ENCODE data around the gene CORO2B.

Gene CORO2B

DNA sequence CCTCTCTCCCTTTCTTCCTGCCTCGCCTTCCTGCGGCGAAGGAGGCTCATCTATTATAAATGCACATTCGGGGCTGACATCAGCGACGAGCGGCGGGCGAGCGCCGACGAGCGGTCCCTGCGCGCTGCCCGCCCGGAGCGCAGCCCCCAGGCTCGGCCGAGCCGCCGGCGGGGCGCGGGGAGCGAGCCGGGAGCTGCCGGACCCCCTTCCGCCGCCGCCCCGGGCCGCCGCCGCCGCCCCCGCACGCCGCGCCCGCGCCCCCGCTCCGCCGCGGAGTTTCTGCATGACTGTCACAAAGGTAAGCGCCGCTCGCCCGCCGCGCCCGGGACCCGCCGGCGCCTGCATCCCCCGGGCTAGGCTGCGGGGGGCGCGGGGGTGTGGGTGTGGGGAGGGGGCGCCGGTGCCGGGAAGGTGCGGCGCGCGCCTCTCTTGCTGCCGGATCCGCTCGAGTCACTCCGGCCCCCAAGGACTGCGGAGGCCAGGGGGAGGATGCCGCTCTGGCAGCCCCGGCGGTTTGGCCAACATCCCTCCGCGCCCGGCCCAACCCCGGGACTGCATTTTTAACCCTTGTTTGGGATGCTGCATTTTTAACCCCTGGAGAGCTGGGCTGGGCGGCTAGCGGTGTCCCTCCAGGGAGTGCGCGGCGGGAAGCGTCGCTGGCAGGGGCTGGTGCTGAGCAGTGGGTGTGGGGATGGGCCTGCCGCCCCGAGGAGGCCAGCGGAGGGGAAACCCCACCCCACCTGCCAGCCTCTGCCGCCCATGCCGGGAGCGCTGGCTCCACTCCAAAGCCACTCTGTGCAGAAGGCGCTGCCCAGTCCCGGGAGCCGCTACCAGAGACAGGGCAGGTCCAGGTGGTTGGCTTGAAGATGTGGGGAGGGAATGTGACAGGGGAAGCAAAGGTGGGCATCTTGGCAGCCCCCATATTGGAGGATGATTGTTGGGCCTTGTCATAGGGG lies at the start of gene CORO2B:
Gene CORO2B (plus strand): TSS at position 14 of the 956 bp plus-strand sequence. CDS start 270 bp downstream, at position 284.
- peak in 1 of 3 experiments; percentile 13 for DNase-seq (ENCODE audit: low read depth in 3 of 3)

- no peak for DNase-seq (ENCODE audit: low read depth in 3 of 3)
These were observed 47.2 kb upstream of the CORO2B start for GRCh38 chr15:68531387-68532179.

GRCh38 chr15:68536331-68537095 lies 42.3 kb upstream of the CORO2B start:
- no peak for DNase-seq (ENCODE audit: low read depth in 3 of 3)

DNA sequence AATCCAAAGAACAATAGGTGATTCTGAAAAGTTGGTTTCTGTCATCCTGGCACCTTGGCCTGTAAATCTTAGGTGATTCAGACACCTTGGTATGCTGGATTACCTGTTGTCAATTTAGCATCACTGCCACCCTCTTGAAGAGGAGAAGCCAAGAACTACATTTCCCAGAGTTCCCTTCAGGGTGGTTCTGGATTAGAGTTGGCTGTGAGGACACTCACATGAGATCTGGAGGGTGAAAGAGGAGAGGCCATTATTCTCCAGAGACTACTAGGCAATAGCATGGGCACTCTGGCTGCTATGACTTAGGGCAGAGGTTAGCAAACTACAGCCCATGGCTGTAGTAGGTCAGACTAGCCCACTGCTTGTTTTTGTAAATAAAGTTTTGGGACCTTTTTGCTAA lies 41.7 kb upstream of the CORO2B start:
- DNase-seq (ENCODE audit: low read depth in 3 of 3) = no peak

DNA sequence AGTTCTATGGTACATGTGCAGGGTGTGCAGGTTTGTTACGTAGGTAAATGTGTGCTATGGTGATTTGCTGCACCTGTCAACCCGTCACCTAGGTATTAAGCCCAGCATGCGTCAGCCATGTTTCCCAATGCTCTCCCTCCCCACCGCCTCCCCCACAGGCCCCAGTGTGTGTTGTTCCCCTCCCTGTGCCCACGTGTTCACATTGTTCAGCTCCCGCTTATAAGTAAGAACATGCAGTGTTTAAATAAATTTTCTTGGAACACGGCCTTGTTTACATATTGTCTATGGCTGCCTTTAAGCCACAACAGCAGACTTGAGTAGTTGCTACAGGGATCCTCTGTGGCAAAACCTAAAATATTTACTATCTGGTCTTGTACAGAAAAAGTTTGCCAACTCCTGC lies 41.3 kb upstream of the CORO2B start:
- no peak for DNase-seq (ENCODE audit: low read depth in 3 of 3)

- no peak for DNase-seq (ENCODE audit: low read depth in 3 of 3)
These were observed 40.5 kb upstream of the CORO2B start for GRCh38 chr15:68538311-68538710.

- no peak for DNase-seq (ENCODE audit: low read depth in 3 of 3)
These were observed 37.0 kb upstream of the CORO2B start for GRCh38 chr15:68541743-68542142.

GRCh38 chr15:68542348-68542747 lies 36.4 kb upstream of the CORO2B start:
- no peak for DNase-seq (ENCODE audit: low read depth in 3 of 3)

DNA sequence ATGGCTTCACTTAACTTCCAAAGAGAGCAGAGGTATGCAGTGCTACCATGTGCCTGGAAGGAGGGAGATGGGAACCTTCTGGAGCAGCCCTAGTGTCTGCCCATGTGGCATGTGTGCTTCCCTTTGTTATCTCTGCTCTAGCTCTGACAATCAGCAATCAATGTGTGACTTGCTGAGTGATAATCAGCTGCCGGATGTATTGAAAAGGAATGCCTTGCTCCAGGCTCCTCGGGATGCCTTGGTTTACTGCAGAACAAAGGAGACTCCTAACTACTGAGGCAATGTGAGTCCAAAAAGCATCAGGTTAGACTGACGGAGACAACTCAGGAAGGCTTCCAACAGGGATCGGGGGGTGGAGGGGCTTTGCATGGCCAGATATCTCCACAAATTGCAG lies 36.0 kb upstream of the CORO2B start:
- no peak for DNase-seq (ENCODE audit: low read depth in 3 of 3)

DNA sequence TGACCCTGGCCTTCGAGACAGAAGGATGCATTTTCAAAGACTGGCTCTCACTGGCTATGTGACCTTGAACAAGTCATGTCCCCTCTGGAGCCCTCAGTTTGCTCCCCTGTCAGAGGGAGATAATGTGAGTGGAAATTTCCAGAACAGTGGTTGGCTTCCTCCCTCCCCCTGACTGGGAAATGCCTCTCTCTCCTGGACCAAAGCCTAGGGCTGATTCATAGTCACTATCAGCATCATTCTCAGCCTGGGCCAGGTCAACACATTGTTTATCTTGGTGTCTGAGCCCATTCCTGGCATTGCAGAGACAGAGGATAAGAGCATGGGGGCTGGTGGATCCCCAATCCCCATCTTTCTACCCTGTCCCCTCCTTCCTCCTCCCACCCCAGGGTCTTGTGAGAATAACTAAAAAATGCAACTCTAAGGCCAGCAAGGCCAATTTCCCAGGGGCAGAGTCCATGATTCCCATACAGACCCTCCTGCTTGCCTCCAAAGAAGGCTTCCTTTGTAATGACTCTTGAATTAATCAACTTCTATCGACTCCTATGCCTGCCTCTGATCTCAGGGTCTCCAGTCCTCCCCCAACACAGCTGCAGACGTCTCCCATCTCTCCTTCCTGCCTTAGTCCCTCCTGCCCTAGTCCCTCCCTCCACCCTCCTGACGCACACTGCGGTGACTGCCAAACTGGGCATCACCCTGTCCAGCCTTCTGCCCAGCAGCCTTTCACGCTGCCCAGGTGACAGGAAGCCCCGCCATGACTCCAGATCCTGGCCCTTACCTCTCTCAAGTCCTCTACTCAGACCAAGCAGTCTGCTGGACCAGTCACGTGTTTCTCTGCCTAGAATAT lies 35.4 kb upstream of the CORO2B start:
- DNase-seq (ENCODE audit: low read depth in 3 of 3) = no peak

DNA sequence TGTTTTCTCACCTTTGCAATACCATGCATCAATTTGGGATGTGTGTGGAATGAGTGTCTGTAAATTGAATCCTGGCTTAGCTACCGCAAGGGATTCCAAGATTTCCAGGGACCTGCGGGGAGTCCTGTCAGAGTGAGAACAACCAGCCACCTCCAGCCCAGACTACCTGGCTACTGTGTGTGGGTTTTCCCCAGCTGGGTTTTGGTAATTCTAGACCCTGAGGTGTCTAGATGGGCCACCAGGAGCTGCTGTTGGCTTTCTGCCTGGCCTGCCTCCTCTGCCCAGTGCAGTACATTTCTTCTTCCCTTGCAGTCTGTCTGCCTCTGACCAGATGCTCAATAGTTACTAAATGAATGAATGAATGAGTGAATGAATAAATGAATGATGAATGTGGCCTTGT lies 32.5 kb upstream of the CORO2B start:
- no peak for DNase-seq (ENCODE audit: low read depth in 3 of 3)

DNA sequence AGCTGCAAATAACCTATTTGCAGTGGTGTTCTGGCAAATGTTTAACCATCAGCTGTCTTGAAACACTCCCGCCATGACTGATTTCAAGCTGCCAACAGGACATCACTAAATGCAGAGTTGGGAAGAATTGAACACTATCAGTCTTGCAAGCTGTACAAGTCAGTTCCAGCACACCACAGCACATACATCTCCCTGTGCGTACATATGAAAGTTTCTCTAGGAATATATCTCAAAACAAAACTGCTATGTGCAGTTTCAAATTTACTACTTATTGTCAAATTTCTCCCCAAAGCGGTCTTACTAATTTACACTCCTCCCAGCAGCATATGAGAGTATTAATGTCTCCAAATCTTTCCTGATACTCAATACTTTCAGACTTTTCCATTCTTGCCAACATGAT lies 30.4 kb upstream of the CORO2B start:
- DNase-seq (ENCODE audit: low read depth in 3 of 3) = no peak

DNA sequence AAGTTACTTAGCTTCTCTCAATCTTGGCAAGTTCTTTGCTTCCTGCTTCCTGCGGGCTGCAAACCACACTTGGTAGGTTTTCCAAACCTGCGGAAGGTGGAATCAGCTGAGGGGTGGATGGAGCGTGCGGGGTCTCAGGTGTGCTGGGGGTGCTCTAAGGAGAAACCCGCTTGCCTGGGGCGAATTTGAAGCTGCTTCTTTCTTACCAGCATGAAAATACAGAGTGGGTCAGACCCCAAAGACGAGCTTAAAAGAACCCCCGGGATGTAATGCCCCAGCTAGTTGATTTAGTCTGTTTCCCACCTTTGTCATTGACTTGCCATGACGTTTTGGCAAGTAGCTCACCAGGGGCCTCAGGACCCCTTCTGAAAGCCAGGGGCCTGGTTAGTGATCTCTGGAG lies 28.8 kb upstream of the CORO2B start:
- DNase-seq (ENCODE audit: low read depth in 3 of 3) = no peak

- DNase-seq (ENCODE audit: low read depth in 3 of 3) = peak; percentile 56 to 59 (median 58)
These were observed 28.1 kb upstream of the CORO2B start for GRCh38 chr15:68550498-68551295.

- DNase-seq (ENCODE audit: low read depth in 3 of 3) = no peak
These were observed 27.5 kb upstream of the CORO2B start for GRCh38 chr15:68551296-68551635.

GRCh38 chr15:68552344-68552743 lies 26.4 kb upstream of the CORO2B start:
- no peak for DNase-seq (ENCODE audit: low read depth in 3 of 3)

DNA sequence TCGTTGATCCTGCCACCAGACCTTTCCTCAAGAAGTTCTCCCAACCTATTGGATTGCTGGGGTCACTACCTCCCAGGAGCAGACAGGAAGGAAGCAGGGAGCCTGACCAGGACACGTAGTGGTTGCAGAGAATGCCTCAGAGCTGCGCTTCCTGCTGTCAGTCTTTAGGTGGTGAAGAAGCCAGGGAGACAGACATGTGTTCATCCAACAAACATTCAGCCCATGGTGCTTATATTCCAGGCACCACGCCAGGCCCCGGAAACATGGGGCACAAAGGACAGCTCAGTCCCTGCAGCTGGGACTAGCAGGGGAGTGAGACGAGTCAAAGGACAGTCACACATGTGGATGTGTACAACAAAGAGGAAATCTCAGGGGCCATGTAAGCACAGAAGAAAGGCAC lies 26.0 kb upstream of the CORO2B start:
- no peak for DNase-seq (ENCODE audit: low read depth in 3 of 3)

- DNase-seq (ENCODE audit: low read depth in 3 of 3) = no peak
These were observed 25.3 kb upstream of the CORO2B start for GRCh38 chr15:68553314-68553993.

DNA sequence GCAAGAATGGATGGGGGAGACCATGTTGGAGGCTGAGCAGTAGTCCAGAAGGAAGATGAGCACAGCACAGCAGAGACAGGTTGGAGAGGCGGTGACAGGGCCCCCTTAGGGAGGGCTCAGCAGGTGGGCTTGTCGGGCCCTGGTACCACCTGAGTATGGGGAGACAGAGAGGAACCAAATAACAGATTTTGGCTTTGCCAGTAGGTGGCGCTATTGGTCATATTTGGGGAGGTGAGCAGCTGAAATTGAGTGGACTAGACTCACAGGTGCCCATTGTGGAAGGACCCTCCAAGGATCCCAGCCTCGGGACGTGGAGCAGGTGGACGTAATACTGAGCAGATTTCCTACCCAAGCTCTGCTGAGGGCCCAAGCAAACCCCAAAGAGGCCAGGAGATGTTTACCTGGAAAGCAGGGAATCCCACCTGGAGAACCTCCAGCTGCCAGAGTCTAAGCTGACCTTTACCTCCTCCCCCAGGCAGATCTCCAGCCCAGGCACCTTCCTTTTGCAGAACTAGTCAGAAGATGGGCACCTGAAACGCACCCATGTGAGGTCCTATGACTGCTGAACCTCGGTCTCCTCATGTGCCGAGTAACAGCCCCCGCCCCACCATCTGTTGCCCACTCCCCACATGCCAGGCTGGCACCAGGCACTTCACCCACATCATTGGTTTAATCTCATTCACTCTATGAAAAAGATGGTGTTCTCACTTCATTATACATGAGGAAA lies 24.6 kb upstream of the CORO2B start:
- peak in 1 of 3 experiments; percentile 35 for DNase-seq (ENCODE audit: low read depth in 3 of 3)
